K562 (cell line): ENCODE results near the gene ST6GALNAC3. TPM values are rescaled to one million over a fixed set of nuclear protein-coding genes. Genes with fewer than 3 reads are reported as not detected.

Source experiments
- ATAC-seq: fragments of 200-7000 bp; cut with Tn5 transposase; 3 replicates; pipeline ENCODE4 v1.9.1; 2020; ENCODE audit warnings: moderate library complexity
- BruUV-seq: library from RNA; stranded (reverse); fragments of 400-500 nt; replicated peaks from 2 replicates; lab custom pipeline; 2021; lab: Mats Ljungman, UMichigan
- CTCF ChIA-PET: fragments of 300-600 bp; formaldehyde crosslinking; extraction: SDS; loops from one replicate; lab custom pipeline; 2021; ENCODE audit warnings: low intra/inter-chr PET ratio; lab: Yijun Ruan, JAX
- POLR2A ChIA-PET: fragments of 300-600, 350-650 bp; sonication (Branson Sonifier 250); formaldehyde crosslinking; extraction: SDS; loops from one replicate; lab custom pipeline; 2021; ENCODE audit warnings: antibody characterized with exemption, inconsistent platforms; lab: Yijun Ruan, JAX
- DNase-seq, 4 experiments: peaks; one replicate each; pipeline versions ENCODE4 v3.0.0 to v3.0.0-alpha.2; 2011 to 2018; ENCODE audit warnings: low spot score in 3 of 4, mixed read lengths in 3 of 4; ENCODE audit errors: extremely low read depth in 1 of 4
- FAIRE-seq: peaks from 2 replicates; lab custom pipeline; 2011; peaks lifted over from hg19 to GRCh38; lab: Jason Lieb, UNC
- H2AFZ ChIP-seq: 2 replicates; pipeline ENCODE4 v1.6.0; 2011; ENCODE audit warnings: low read depth, low read length, control low read depth, inconsistent platforms
- H3K27ac ChIP-seq: fragments of 200-600 bp; 3 replicates; pipeline ENCODE4 v1.8.0; 2011; ENCODE audit warnings: low read depth, mild to moderate bottlenecking, control low read depth, inconsistent platforms, low read length, moderate library complexity, mixed read lengths; ENCODE audit errors: extremely low read depth
- H3K27me3 ChIP-seq, 2 experiments: fragments of 300-600 bp in 1 of 2; 2 replicates in 1 of 2; 3 replicates in 1 of 2; pipeline versions ENCODE4 v1.6.0 to v1.8.0; 2011; ENCODE audit warnings: inconsistent platforms in 2 of 2, low read length in 2 of 2, mild to moderate bottlenecking in 1 of 2, mixed read lengths in 1 of 2, moderate library complexity in 1 of 2; ENCODE audit not compliant: control insufficient read depth in 2 of 2, insufficient read depth in 2 of 2
- H3K36me3 ChIP-seq: fragments of 300-600 bp; 3 replicates; pipeline ENCODE4 v1.8.0; 2011; ENCODE audit warnings: mild to moderate bottlenecking, low read length, inconsistent platforms; ENCODE audit not compliant: control insufficient read depth, insufficient read depth
- H3K4me1 ChIP-seq, 2 experiments: fragments of 200-600 bp in 1 of 2; replicated peaks in 1 of 2; 2 replicates in 1 of 2; 3 replicates in 1 of 2; pipeline versions ENCODE4 v1.5.1 to v1.8.0; 2011; ENCODE audit warnings: inconsistent platforms in 2 of 2, low read length in 2 of 2, mild to moderate bottlenecking in 1 of 2, mixed read lengths in 1 of 2, moderate library complexity in 1 of 2; ENCODE audit not compliant: control insufficient read depth in 2 of 2, insufficient read depth in 2 of 2
- H3K4me2 ChIP-seq: 2 replicates; pipeline ENCODE4 v1.6.1; 2011; ENCODE audit warnings: low read length, control low read depth, inconsistent platforms, mixed read lengths; ENCODE audit not compliant: insufficient read depth
- H3K4me3 ChIP-seq: fragments of 200-600 bp; sonication (generic), shearing (Covaris generic); 2 replicates; pipeline ENCODE4 v1.5.1; 2016; ENCODE audit warnings: control low read depth, inconsistent platforms
- H3K79me2 ChIP-seq: fragments of 200-600 bp; 3 replicates; pipeline ENCODE4 v1.8.0; 2011; ENCODE audit warnings: low read length, inconsistent platforms; ENCODE audit not compliant: control insufficient read depth, insufficient read depth
- H3K9ac ChIP-seq, 2 experiments: 2 replicates each; pipeline versions ENCODE4 v1.6.0 to v1.6.1; 2011; ENCODE audit warnings: low read depth in 2 of 2, low read length in 2 of 2, control low read depth in 1 of 2, inconsistent platforms in 1 of 2, mild to moderate bottlenecking in 1 of 2, mixed read lengths in 1 of 2; ENCODE audit not compliant: insufficient read depth in 1 of 2
- H3K9me1 ChIP-seq: one replicate; pipeline ENCODE4 v1.6.0; 2011; ENCODE audit warnings: inconsistent platforms, mild to moderate bottlenecking, low read length, moderate library complexity; ENCODE audit not compliant: control insufficient read depth, insufficient read depth
- H3K9me3 ChIP-seq: replicated peaks from 2 replicates; pipeline ENCODE4 v1.5.1; 2011; ENCODE audit warnings: low read depth, low read length, inconsistent platforms; ENCODE audit not compliant: control insufficient read depth, insufficient read depth
- H4K20me1 ChIP-seq: replicated peaks from 2 replicates; pipeline ENCODE4 v1.6.1; 2011; ENCODE audit warnings: low read length, inconsistent platforms, mixed read lengths; ENCODE audit not compliant: control insufficient read depth, insufficient read depth
- BRD9 ChIP-seq: fragments of 450-650 bp; IDR thresholded peaks from 2 replicates; pipeline ENCODE4 v1.6.1; 2018; ENCODE audit warnings: low read depth; ENCODE audit not compliant: partially characterized antibody
- HDAC3 ChIP-seq: fragments of 450-650 bp; IDR thresholded peaks from 2 replicates; pipeline ENCODE4 v1.6.1; 2018; ENCODE audit warnings: borderline replicate concordance, mild to moderate bottlenecking, moderate library complexity; ENCODE audit not compliant: partially characterized antibody
- NR2C2 ChIP-seq, 2 experiments: fragments of 200-800 bp in 1 of 2; sonication (Bioruptor generic) in 1 of 2; sonication (generic) in 1 of 2; formaldehyde crosslinking in 1 of 2; IDR thresholded peaks; 2 replicates each; pipeline versions ENCODE4 v1.6.1 to v1.8.0; 2016 to 2022; ENCODE audit warnings: mild to moderate bottlenecking in 1 of 2, missing compliant biosample characterization in 1 of 2, missing genetic modification characterization in 1 of 2, missing genetic modification reagents in 1 of 2
- SNRNP70 ChIP-seq: fragments of 200-400 bp; formaldehyde crosslinking; optimal IDR thresholded peaks from 2 replicates; pipeline ENCODE3; 2017; ENCODE audit warnings: low read depth, low read length
- TSC22D4 ChIP-seq: fragments of 450-650 bp; IDR thresholded peaks from 2 replicates; pipeline ENCODE4 v1.6.1; 2016; ENCODE audit warnings: missing genetic modification characterization, missing biosample characterization, control low read depth
- ZNF232 ChIP-seq: sonication (generic); formaldehyde crosslinking; IDR thresholded peaks from 2 replicates; pipeline ENCODE4 v1.8.0; 2022; ENCODE audit warnings: mild to moderate bottlenecking, missing genetic modification reagents
- ZNF347 ChIP-seq: fragments of 450-650 bp; formaldehyde crosslinking; IDR thresholded peaks from 2 replicates; pipeline ENCODE4 v1.4.0; 2020; ENCODE audit warnings: low read depth, mild to moderate bottlenecking, moderate library complexity
- ZNF445 ChIP-seq: fragments of 250-450 bp; sonication (Bioruptor Pico); IDR thresholded peaks from 2 replicates; pipeline ENCODE4 v1.4.0; 2020; ENCODE audit warnings: low read depth, mild to moderate bottlenecking, moderate library complexity
- ZNF561 ChIP-seq: fragments of 450-650 bp; formaldehyde crosslinking; conservative IDR thresholded peaks from 2 replicates; pipeline ENCODE4 v1.4.0; 2020; ENCODE audit warnings: mild to moderate bottlenecking, moderate library complexity
- WGBS: fragments of 100-300 bp; shearing (Covaris generic); methylation state at CpG from one replicate; pipeline ENCODE4 v1.1.6; 2016; ENCODE audit warnings: low coverage, mixed read lengths; ENCODE audit not compliant: insufficient coverage; ENCODE audit errors: missing lambda C conversion rate; 5-methylcytosine and 5-hydroxymethylcytosine counted together
- in situ Hi-C: fragments of 300-500 bp; cut with MboI; formaldehyde crosslinking; loops from 4 replicates; pipeline ENCODE4 v1.15.0; 2018; ENCODE audit warnings: inconsistent platforms, mixed read lengths
- intact Hi-C: fragments of 100-400 bp; cut with micrococcal nuclease; formaldehyde crosslinking; loops from 2 replicates; pipeline ENCODE4 v1.14.2; 2022
- polyA plus RNA-seq, 8 experiments: library from polyadenylated mRNA; depleted of rRNA in 4 of 8; stranded (reverse) in 5 of 8; unstranded in 3 of 8; fragments of >200 nt; fragmentation: Nextera tagmentation in 2 of 8; fragmentation: Illumina TruSeq in 1 of 8; extraction: Ambion mirVana in 2 of 8; extraction: Trizol in 1 of 8; gene quantifications; 2 replicates each; pipeline versions ENCODE4 v1.2.1 to v1.2.3, GENCODE V29; 2011 to 2014; ENCODE audit warnings: inconsistent platforms in 1 of 8, missing spikeins in 1 of 8
- total RNA-seq, 7 experiments: library from RNA; depleted of rRNA in 6 of 7; stranded (reverse); fragments of >200 nt in 6 of 7; fragmentation: Illumina TruSeq in 2 of 7; extraction: Trizol in 2 of 7; gene quantifications; 2 replicates each; pipeline versions ENCODE4 v1.2.1 to v1.2.3, GENCODE V29; 2011 to 2021; ENCODE audit warnings: low replicate concordance in 1 of 7
- TF ChIP-seq, protein P1 (sequence below): IDR thresholded peaks from 3 replicates; pipeline ENCODE4 v1.6.1; 2011; ENCODE audit warnings: borderline replicate concordance, mild to moderate bottlenecking, moderate library complexity; ENCODE audit not compliant: insufficient read length; ENCODE audit errors: extremely low read depth
- TF ChIP-seq, protein P2 (sequence below): sonication (generic); formaldehyde crosslinking; IDR thresholded peaks from 2 replicates; pipeline ENCODE4 v1.8.1; 2023; ENCODE audit warnings: mild to moderate bottlenecking, missing genetic modification reagents
- TF ChIP-seq, protein P3 (sequence below): fragments of 250-450 bp; sonication (Bioruptor Pico); IDR thresholded peaks from 2 replicates; pipeline ENCODE4 v1.6.1; 2021; ENCODE audit warnings: mild to moderate bottlenecking

ST6GALNAC3 gene
- total and polyA plus RNA-seq, 9 of the 15 experiments (the other 6 are each of a cell fraction or from before 2014, with no cell fraction given), result 0.04 to 0.29 (median 0.18) TPM; not detected in 6

GRCh38 chr1:76303340-76303717, 228.8 kb downstream of the ST6GALNAC3 start:
- TF ChIP-seq, protein P1, sequence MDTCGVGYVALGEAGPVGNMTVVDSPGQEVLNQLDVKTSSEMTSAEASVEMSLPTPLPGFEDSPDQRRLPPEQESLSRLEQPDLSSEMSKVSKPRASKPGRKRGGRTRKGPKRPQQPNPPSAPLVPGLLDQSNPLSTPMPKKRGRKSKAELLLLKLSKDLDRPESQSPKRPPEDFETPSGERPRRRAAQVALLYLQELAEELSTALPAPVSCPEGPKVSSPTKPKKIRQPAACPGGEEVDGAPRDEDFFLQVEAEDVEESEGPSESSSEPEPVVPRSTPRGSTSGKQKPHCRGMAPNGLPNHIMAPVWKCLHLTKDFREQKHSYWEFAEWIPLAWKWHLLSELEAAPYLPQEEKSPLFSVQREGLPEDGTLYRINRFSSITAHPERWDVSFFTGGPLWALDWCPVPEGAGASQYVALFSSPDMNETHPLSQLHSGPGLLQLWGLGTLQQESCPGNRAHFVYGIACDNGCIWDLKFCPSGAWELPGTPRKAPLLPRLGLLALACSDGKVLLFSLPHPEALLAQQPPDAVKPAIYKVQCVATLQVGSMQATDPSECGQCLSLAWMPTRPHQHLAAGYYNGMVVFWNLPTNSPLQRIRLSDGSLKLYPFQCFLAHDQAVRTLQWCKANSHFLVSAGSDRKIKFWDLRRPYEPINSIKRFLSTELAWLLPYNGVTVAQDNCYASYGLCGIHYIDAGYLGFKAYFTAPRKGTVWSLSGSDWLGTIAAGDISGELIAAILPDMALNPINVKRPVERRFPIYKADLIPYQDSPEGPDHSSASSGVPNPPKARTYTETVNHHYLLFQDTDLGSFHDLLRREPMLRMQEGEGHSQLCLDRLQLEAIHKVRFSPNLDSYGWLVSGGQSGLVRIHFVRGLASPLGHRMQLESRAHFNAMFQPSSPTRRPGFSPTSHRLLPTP, result no peak
- no peak for TF ChIP-seq ZNF232 (CRISPR knock-in tag)
- TF ChIP-seq, protein P2, sequence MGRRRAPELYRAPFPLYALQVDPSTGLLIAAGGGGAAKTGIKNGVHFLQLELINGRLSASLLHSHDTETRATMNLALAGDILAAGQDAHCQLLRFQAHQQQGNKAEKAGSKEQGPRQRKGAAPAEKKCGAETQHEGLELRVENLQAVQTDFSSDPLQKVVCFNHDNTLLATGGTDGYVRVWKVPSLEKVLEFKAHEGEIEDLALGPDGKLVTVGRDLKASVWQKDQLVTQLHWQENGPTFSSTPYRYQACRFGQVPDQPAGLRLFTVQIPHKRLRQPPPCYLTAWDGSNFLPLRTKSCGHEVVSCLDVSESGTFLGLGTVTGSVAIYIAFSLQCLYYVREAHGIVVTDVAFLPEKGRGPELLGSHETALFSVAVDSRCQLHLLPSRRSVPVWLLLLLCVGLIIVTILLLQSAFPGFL (CRISPR knock-in tag), result no peak
- TF ChIP-seq TSC22D4 (tag), result no peak
- TF ChIP-seq, protein P3, sequence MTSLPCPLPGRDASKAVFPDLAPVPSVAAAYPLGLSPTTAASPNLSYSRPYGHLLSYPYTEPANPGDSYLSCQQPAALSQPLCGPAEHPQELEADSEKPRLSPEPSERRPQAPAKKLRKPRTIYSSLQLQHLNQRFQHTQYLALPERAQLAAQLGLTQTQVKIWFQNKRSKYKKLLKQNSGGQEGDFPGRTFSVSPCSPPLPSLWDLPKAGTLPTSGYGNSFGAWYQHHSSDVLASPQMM (CRISPR knock-in tag), result no peak
- no peak for TF ChIP-seq NR2C2 (CRISPR knock-in tag; IDR thresholded peaks at IDR 0.05)
- no peak for TF ChIP-seq NR2C2 (tag; IDR thresholded peaks at IDR 0.05)
- no peak for TF ChIP-seq SNRNP70
- TF ChIP-seq ZNF445 (CRISPR knock-in tag), result no peak
- no peak for TF ChIP-seq ZNF561 (CRISPR knock-in tag)
- TF ChIP-seq HDAC3, result no peak
- no peak for TF ChIP-seq BRD9
- TF ChIP-seq ZNF347 (CRISPR knock-in tag), result no peak
- ChIA-PET CTCF (no interaction called here), POLR2A (no interaction called here)
- H3K9me3 ChIP-seq, result no peaks in the 10 kb centered on the region
- H3K79me2 ChIP-seq, result no peaks in the 10 kb centered on the region
- no peaks in the 10 kb centered on the region for H4K20me1 ChIP-seq
- FAIRE-seq (no peak), ATAC-seq (no peak), DNase-seq (no peak)
- no peak overlapping the region for H3K9ac ChIP-seq
- H3K9me1 ChIP-seq, result no peaks in the 10 kb centered on the region
- BruUV-seq, result no TSS peak
- H2AFZ ChIP-seq, result no peak overlapping the region
- no peaks in the 10 kb centered on the region for H3K36me3 ChIP-seq
- no peaks in the 10 kb centered on the region for H3K27me3 ChIP-seq
- intact Hi-C loops (no loop called here), in situ Hi-C loops (no loop called here)
- 0% methylated on average over 3 of the region's 3 CpGs for WGBS
- H3K27ac ChIP-seq, result no peak overlapping the region
- H3K4me3 ChIP-seq, result no peak overlapping the region
- H3K4me2 ChIP-seq, result no peak overlapping the region
- no peaks in the 10 kb centered on the region for H3K4me1 ChIP-seq
